ENCODE data around the gene CTSO. TPM values are rescaled to one million over a fixed set of nuclear protein-coding genes. Genes with fewer than 3 reads are reported as not detected.
"Not testable (repeated sequence)": the region's sequence is repeated elsewhere in the genome, so short reads cannot be mapped to it uniquely, and the experiment has no call there.

The CTSO gene
- total RNA-seq, 1 donor from 2014 or later: 7.5 TPM

GRCh38 chr4:155944516-155944915 is 9.2 kb downstream of the CTSO start:
- intact Hi-C loops (cut with DNase I): no loop called here
- Histone ChIP-seq H3K36me3 (peaks cover under 1 to 7% of the 10 kb centered on the region in 2 donors), H3K4me3 (no peak overlapping the region), H3K4me1 (no peaks in the 10 kb centered on the region), H3K27ac (no peak overlapping the region), H3K27me3 (no peaks in the 10 kb centered on the region), H3K9me3 (no peaks in the 10 kb centered on the region)
- DNase-seq (ENCODE audit: low spot score in 2 of 2): no peak
- TF ChIP-seq, protein P1, sequence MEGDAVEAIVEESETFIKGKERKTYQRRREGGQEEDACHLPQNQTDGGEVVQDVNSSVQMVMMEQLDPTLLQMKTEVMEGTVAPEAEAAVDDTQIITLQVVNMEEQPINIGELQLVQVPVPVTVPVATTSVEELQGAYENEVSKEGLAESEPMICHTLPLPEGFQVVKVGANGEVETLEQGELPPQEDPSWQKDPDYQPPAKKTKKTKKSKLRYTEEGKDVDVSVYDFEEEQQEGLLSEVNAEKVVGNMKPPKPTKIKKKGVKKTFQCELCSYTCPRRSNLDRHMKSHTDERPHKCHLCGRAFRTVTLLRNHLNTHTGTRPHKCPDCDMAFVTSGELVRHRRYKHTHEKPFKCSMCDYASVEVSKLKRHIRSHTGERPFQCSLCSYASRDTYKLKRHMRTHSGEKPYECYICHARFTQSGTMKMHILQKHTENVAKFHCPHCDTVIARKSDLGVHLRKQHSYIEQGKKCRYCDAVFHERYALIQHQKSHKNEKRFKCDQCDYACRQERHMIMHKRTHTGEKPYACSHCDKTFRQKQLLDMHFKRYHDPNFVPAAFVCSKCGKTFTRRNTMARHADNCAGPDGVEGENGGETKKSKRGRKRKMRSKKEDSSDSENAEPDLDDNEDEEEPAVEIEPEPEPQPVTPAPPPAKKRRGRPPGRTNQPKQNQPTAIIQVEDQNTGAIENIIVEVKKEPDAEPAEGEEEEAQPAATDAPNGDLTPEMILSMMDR (IDR thresholded peaks at IDR 0.05): no peak

- intact Hi-C loops (cut with DNase I): no loop called here
Observed at GRCh38 chr4:155943605-155944291, 9.9 kb downstream of the CTSO start.

DNA sequence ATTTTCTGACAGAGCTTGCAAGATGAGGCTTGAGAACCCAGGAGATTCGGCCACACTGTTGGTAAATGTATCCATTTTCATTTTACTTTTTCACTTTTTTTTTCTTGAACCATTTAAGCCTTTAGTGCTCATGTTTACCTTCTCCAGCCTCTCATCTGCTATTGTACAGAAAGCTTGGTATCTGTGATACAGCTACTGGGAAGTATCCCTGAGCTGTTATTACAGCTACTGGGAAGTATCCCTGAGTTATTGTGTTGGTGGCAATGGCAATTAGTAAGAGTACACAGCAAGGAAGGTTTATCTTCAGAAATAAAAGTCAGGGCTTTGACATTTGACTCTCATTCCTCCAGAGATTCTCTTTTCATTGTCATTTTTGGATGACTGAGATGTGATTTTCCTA is 11.8 kb downstream of the CTSO start:
- intact Hi-C loops (cut with DNase I): no loop called here
- no peak for DNase-seq (ENCODE audit: low spot score in 2 of 2)
- Histone ChIP-seq H3K4me1 (no peaks in the 10 kb centered on the region), H3K4me3 (no peak overlapping the region), H3K27me3 (no peaks in the 10 kb centered on the region), H3K27ac (no peak overlapping the region), H3K9me3 (no peaks in the 10 kb centered on the region), H3K36me3 (peaks cover 11 to 20% of the 10 kb centered on the region in 2 donors)
- TF ChIP-seq, protein P1 (IDR thresholded peaks at IDR 0.05): no peak

More at GRCh38 chr4:155943605-155944291, 9.9 kb downstream of the CTSO start:
- DNase-seq (ENCODE audit: low spot score in 2 of 2): no peak
- Histone ChIP-seq H3K27me3 (no peaks in the 10 kb centered on the region), H3K27ac (no peak overlapping the region), H3K4me1 (no peaks in the 10 kb centered on the region), H3K36me3 (peaks cover 5 to 7% of the 10 kb centered on the region in 2 donors), H3K9me3 (no peaks in the 10 kb centered on the region), H3K4me3 (no peak overlapping the region)
- TF ChIP-seq, protein P1 (IDR thresholded peaks at IDR 0.05): no peak

GRCh38 chr4:155941085-155941790 is 12.4 kb downstream of the CTSO start:
- DNase-seq (ENCODE audit: low spot score in 2 of 2): no peak
- Histone ChIP-seq H3K4me3 (no peak overlapping the region), H3K9me3 (no peaks in the 10 kb centered on the region), H3K36me3 (peaks cover 11 to 25% of the 10 kb centered on the region in 2 donors), H3K27ac (no peak overlapping the region), H3K4me1 (no peaks in the 10 kb centered on the region), H3K27me3 (no peaks in the 10 kb centered on the region)
- intact Hi-C loops (cut with DNase I): no loop called here
- TF ChIP-seq, protein P1 (IDR thresholded peaks at IDR 0.05): no peak

DNA sequence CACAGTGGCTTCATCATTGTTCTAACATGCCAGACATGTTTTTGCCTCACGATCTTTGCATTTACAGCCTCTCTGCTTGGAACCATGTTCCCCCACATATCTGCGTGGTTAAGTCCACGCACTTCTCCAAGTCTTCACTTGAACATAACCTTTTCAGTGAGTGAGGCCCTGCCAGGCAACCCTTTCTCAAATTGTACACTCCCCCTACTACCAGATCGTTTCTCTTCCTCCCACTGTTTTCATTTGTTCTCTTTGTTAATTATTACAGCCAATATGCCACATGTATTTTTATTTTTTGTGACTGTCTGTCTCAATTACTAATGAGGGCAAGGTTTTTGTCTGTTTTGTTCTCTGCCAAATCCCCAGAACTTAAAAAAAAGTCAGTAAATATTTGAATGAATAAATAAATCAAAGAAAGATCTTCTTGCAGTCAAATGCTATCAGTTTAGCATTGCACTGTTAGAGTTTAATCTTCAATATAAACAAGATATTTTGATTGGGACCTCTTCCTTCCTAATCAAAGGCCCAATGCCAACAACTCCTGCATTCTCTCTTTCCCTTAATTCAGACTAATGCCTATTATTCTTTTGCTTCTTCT is 18.2 kb downstream of the CTSO start:
- H3K4me3 ChIP-seq: no peak overlapping the region
- no peak overlapping the region for H3K27ac ChIP-seq
- TF ChIP-seq, protein P1 (IDR thresholded peaks at IDR 0.05): no peak
- H3K36me3 ChIP-seq: peaks cover 11 to 21% of the 10 kb centered on the region in 2 donors
- intact Hi-C loops (cut with DNase I): no loop called here
- H3K9me3 ChIP-seq: no peaks in the 10 kb centered on the region
- no peak for DNase-seq (ENCODE audit: low spot score in 2 of 2)
- H3K27me3 ChIP-seq: no peaks in the 10 kb centered on the region
- no peaks in the 10 kb centered on the region for H3K4me1 ChIP-seq

GRCh38 chr4:155934634-155935033 is 19.0 kb downstream of the CTSO start:
- H3K9me3 ChIP-seq; intact Hi-C loops (cut with DNase I); H3K4me3 ChIP-seq; H3K27me3 ChIP-seq; DNase-seq (ENCODE audit: low spot score in 2 of 2); H3K4me1 ChIP-seq; H3K27ac ChIP-seq: not testable (repeated sequence)
- peaks cover 11 to 25% of the 10 kb centered on the region in 2 donors for H3K36me3 ChIP-seq

All from ascending aorta (tissue), 2 donors.